Choroid plexus epithelial cell (primary cell): ENCODE data around the gene COL1A1.

Source experiments
- DNase-seq: peaks from one replicate; pipeline ENCODE4 v3.0.0-alpha.2; 2010; ENCODE audit warnings: low read depth
- H3K4me3 ChIP-seq: 2 replicates; pipeline ENCODE4 v1.5.1; 2011; ENCODE audit warnings: low read depth, mild to moderate bottlenecking, control low read depth, low read length, moderate library complexity
- CTCF ChIP-seq: conservative IDR thresholded peaks from 2 replicates; pipeline ENCODE4 v1.5.1; 2011; ENCODE audit warnings: low read depth, mild to moderate bottlenecking, control low read depth, inconsistent platforms, low read length, moderate library complexity

Gene COL1A1

GRCh38 chr17:50161023-50161910 is 40.2 kb downstream of the COL1A1 start:
- peak; percentile 90 for DNase-seq
- peak; percentile 88 for TF ChIP-seq CTCF
- peak overlapping the region; percentile 63 for H3K4me3 ChIP-seq

GRCh38 chr17:50157891-50158290 is 43.5 kb downstream of the COL1A1 start:
- no peak for TF ChIP-seq CTCF
- H3K4me3 ChIP-seq: no peak overlapping the region
- DNase-seq: no peak

GRCh38 chr17:50155115-50155819 is 46.2 kb downstream of the COL1A1 start:
- no peak for TF ChIP-seq CTCF
- peak; percentile 87 for DNase-seq
- no peak overlapping the region for H3K4me3 ChIP-seq

- no peak for DNase-seq
- no peak for TF ChIP-seq CTCF
- no peak overlapping the region for H3K4me3 ChIP-seq
Observed at GRCh38 chr17:50154604-50155003, 46.8 kb downstream of the COL1A1 start.

- TF ChIP-seq CTCF: no peak
- no peak for DNase-seq
- H3K4me3 ChIP-seq: no peak overlapping the region
Observed at GRCh38 chr17:50153650-50154575, 47.5 kb downstream of the COL1A1 start.

- DNase-seq: no peak
- TF ChIP-seq CTCF: no peak
- H3K4me3 ChIP-seq: no peak overlapping the region
Observed at GRCh38 chr17:50152736-50153135, 48.7 kb downstream of the COL1A1 start.
